Mesodermal cell (in vitro differentiated cells): ENCODE measurements around the gene MED12L.

Experiments used
- H3K27ac ChIP-seq: 2 replicates; pipeline ENCODE4 v1.7.0; 2013; ENCODE audit warnings: mild to moderate bottlenecking, low read depth, low read length, moderate library complexity; ENCODE audit not compliant: severe bottlenecking
- H3K36me3 ChIP-seq: 2 replicates; pipeline ENCODE4 v1.7.1; 2013; ENCODE audit warnings: mild to moderate bottlenecking, low read length, moderate library complexity; ENCODE audit not compliant: control insufficient read depth, insufficient read depth
- H3K4me1 ChIP-seq: one replicate; pipeline ENCODE4 v1.7.1; 2013; ENCODE audit warnings: mild to moderate bottlenecking, low read length; ENCODE audit not compliant: insufficient read depth, control insufficient read depth, poor library complexity, severe bottlenecking
- H3K4me3 ChIP-seq: 2 replicates; pipeline ENCODE4 v1.7.0; 2013; ENCODE audit warnings: low read length, control low read depth, mild to moderate bottlenecking; ENCODE audit not compliant: insufficient read depth, poor library complexity, severe bottlenecking; ENCODE audit errors: extremely low read depth
- H3K9me3 ChIP-seq: 2 replicates; pipeline ENCODE4 v1.7.1; 2013; ENCODE audit warnings: mild to moderate bottlenecking, low read length, moderate library complexity; ENCODE audit not compliant: control insufficient read depth
- WGBS, 2 experiments: methylation state at CpG; one replicate each; pipeline ENCODE4 v1.1.5; 2013; ENCODE audit warnings: missing lambda C conversion rate in 2 of 2; ENCODE audit not compliant: insufficient coverage in 2 of 2; 5-methylcytosine and 5-hydroxymethylcytosine counted together

The MED12L gene

DNA sequence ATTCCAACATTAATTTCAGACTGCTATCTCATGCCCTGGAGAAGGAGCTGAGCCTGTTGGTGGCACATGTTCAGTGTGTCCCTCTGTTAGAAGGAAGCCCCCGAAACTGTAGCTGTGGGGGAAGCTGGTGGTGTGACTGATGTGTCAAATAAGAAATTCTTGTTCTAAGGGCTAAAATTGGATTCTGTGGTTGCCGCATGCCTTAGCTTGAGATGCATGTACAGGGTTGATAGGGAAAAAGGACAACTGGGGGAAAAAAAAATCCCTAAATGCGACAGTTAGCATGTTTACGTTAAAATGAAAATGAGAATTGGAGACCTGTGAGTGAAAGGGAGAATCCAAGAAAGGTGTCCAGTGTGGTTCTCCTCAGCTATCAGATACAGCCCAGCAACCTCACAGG lies 58.6 kb downstream of the MED12L start:
- Histone ChIP-seq H3K4me3 (no peak overlapping the region), H3K27ac (no peak overlapping the region), H3K4me1 (peaks cover 14% of the 10 kb centered on the region), H3K36me3 (no peaks in the 10 kb centered on the region), H3K9me3 (no peaks in the 10 kb centered on the region)
- 97% methylated on average over 4 of the region's 4 CpGs for WGBS, 2 experiments

DNA sequence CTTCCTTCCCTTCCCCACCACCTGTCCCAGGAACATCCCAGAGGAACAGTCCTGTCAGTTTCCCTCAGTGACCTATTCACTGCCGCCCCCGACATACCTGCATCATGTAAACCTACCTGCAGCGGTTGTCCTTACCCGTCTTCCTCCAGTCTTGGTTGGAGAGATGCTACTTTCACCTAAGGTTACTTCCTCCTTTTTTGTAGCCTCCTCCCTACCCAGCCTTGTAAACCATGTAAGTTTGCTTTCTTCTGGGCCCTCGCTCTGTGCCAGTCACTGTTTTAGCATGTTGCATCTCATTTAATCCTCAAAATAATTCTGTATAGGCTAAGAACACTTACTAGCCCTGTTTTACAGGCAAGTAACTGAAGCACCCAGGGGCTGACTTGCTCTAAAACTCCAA lies 59.3 kb downstream of the MED12L start:
- 88% methylated on average over 5 of the region's 5 CpGs for WGBS, 2 experiments
- H3K36me3 ChIP-seq = no peaks in the 10 kb centered on the region

DNA sequence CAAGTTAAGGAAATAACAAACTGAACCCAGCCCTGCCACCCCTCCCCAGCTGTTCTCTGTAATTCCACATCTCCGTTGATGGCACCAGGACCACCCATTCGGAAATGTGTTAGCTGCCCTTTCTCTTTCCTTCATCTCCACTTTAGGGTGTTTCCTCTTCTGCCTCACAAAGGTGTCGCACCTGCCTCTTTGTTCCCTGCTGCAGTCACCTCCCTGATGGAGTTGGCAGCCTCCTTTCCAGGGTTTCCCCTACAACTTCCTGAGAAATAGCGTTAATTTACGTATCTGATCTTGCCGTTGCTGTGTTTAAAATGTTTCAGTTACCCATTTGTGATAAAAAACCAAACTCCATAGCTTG lies 60.2 kb downstream of the MED12L start:
- Histone ChIP-seq H3K9me3 (no peaks in the 10 kb centered on the region), H3K4me1 (peaks cover 14% of the 10 kb centered on the region), H3K27ac (no peak overlapping the region), H3K4me3 (no peak overlapping the region), H3K36me3 (no peaks in the 10 kb centered on the region)
- WGBS, 2 experiments = 72 to 74% methylated on average over 6 of the region's 6 CpGs

More for the DNA sequence above, 59.3 kb downstream of the MED12L start:
- Histone ChIP-seq H3K27ac (no peak overlapping the region), H3K4me3 (no peak overlapping the region), H3K9me3 (no peaks in the 10 kb centered on the region), H3K4me1 (peaks cover 14% of the 10 kb centered on the region)

DNA sequence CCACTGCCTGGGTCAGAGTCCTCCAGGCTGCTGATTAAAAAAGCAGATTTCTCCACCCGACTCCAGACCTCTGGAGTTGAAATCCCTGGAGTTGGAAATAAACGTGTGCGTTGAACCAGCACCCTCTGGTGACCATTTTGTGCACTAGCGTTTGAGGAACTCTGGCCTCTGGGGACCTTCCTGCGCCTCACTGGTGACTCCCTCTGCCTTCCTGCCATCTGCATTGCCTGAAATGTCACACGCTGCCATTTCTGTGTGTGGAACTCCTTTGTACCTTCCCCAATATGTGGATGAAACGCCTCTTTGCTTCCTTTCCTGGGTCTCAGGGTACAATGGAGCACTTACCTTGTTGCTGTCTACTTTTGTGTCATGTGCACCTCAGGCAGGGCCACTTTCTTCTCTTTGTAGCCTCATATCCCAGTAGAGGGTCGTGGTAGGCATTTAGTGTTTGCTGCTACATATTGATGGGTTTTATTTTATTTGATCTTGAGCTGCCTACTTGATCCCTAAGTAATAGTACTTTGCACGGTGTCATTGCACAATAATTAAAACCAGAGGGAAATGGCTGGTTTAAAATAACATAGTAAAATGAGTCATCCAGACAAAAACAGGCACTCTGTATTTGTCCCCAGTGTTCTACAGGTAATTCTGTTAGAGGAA lies 60.7 kb downstream of the MED12L start:
- Histone ChIP-seq H3K4me1 (peaks cover 14% of the 10 kb centered on the region), H3K27ac (no peak overlapping the region), H3K36me3 (no peaks in the 10 kb centered on the region), H3K9me3 (no peaks in the 10 kb centered on the region), H3K4me3 (no peak overlapping the region)
- 7 to 18% methylated on average over 6 to 8 of the region's 9 CpGs for WGBS, 2 experiments

DNA sequence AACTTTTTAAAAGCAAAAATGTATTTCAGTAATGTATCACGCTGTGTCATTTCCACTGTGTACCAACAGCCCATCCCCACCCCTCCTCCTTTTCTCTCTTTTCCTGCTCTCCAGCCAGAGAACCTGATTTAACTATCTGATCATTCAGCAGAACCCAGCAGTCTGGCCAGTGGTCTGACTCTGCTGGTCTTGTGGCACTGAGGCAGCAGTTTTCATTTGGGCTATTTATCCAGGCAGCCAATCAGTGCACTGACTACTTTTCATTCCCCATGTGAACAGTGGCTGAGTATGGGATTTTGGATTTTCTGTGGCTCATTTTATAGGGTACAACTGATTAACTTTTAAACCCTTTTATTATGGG lies 61.2 kb downstream of the MED12L start:
- no peaks in the 10 kb centered on the region for H3K36me3 ChIP-seq
- H3K9me3 ChIP-seq = no peaks in the 10 kb centered on the region
- H3K27ac ChIP-seq = no peak overlapping the region
- no peak overlapping the region for H3K4me3 ChIP-seq
- H3K4me1 ChIP-seq = peaks cover 14% of the 10 kb centered on the region
- 80% methylated on average over 1 of the region's 1 CpG; no CpG with 5 or more reads in 1 of the 2 experiments for WGBS, 2 experiments

DNA sequence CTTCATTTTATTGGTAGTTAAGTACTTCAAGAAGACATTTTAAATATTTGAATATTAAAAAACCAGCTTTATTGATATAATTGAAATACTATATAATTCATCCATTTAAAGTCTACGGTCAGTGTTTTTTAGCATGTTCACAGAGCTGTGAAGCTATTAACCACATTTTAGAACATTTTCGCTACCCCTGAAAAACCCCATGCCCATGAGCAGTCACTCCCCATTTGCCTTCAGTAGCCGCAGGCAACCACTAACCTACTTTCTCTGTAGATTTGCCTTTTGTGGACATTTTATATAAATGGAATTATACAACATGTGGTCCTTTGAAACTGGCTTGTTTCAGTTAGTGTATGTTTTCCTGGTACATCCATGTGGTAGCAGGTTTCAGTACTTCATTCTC lies 61.8 kb downstream of the MED12L start:
- no peaks in the 10 kb centered on the region for H3K36me3 ChIP-seq
- no peak overlapping the region for H3K4me3 ChIP-seq
- WGBS, 2 experiments = 86 to 100% methylated on average over 1 of the region's 3 CpGs

DNA sequence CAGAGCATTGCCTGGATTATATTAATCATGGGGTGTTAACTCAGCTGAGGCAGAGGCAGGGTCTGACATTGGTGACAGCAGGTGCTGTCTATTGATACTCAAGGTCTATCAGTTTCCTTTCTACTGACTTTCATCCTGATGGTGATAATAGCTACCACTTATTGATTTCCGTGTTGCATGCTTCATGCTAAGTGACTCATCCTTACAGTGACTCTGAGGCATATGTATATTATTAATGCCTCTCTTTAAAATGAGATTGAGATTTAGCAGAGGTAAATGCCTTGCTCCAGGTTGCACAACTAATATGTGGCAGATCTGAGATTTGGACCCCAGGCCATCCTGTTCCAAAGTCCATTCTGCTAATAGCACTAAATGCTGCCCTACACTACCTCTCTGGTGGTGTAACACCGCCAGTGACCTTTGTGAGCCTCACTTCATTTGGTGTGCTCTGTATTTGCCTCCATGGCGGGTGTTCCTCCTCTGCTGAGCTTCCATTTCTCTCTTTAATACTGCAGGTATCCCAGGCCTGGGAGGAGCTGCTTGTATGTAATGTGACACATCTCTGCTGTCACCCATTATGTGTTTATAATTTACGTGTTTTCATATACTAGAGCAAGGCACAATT lies 67.1 kb downstream of the MED12L start:
- H3K27ac ChIP-seq = no peak overlapping the region

More for the DNA sequence above, 61.8 kb downstream of the MED12L start:
- Histone ChIP-seq H3K9me3 (no peaks in the 10 kb centered on the region), H3K4me1 (peaks cover 14% of the 10 kb centered on the region), H3K27ac (no peak overlapping the region)

DNA sequence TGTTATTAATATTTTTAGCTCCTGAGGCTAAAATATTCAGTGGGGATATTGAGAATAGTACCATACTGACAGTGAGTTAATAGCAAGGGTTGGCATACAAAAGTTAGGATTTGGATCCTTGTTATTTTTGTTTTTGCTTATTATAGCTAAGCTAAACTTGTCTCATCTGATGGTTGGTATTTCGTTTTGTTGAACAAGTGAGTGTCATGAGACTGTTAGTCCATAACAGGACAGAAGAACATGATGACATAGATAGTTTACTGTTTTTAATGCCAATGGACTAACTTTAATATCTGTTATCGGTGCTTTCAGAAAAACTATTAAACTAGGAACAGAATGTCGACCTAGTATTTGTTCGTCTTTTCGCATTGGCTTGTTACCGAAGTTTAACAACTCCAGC lies 69.1 kb downstream of the MED12L start:
- Histone ChIP-seq H3K4me3 (no peak overlapping the region), H3K27ac (peak overlapping the region; percentile 86), H3K9me3 (no peaks in the 10 kb centered on the region), H3K36me3 (no peaks in the 10 kb centered on the region), H3K4me1 (peaks cover 21% of the 10 kb centered on the region)
- 97% methylated on average over 5 of the region's 6 CpGs; no CpG with 5 or more reads in 1 of the 2 experiments for WGBS, 2 experiments

More for the DNA sequence above, 67.1 kb downstream of the MED12L start:
- no peaks in the 10 kb centered on the region for H3K9me3 ChIP-seq
- 100% methylated on average over 1 to 2 of the region's 4 CpGs for WGBS, 2 experiments
- no peaks in the 10 kb centered on the region for H3K36me3 ChIP-seq
- H3K4me3 ChIP-seq = no peak overlapping the region
- H3K4me1 ChIP-seq = peaks cover 21% of the 10 kb centered on the region

DNA sequence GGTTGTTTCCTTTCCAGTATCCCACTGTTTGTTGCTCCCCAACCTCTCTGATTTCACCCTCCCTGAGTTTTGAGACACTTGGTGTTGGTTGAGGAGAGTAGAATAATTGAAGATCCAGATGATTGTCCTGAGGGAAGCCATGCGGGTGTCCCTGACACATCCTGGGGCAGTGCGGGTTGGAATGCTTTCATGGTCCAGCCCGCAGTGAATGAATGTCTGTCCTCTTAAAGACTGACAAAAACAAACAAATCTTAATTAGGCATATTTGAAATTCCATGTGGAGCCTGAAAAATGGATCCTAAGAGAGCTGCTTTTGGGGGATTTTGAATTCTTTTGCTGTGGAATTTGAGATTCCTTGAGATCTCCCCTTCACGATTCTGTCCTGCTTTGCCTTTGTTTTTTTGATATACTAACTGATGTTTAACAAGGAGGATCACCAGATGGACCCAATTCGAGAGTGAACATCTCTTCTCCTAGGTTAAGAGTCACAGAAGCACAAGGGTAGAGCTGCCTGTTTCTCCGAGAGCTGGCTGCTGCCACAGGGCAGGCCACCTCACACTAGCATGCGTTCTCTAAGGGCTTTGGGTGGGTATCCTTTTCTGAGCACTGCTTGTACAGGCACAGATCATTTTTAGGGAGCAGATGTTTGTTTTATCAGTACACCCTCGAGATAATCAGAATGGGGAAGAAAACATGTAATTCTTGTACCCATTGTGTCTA lies 70.1 kb downstream of the MED12L start:
- Histone ChIP-seq H3K4me1 (peaks cover 21% of the 10 kb centered on the region), H3K9me3 (no peaks in the 10 kb centered on the region), H3K4me3 (no peak overlapping the region), H3K36me3 (peaks cover 4% of the 10 kb centered on the region), H3K27ac (peak overlapping the region; percentile 86)
- WGBS, 2 experiments = 70 to 75% methylated on average over 3 to 4 of the region's 8 CpGs

DNA sequence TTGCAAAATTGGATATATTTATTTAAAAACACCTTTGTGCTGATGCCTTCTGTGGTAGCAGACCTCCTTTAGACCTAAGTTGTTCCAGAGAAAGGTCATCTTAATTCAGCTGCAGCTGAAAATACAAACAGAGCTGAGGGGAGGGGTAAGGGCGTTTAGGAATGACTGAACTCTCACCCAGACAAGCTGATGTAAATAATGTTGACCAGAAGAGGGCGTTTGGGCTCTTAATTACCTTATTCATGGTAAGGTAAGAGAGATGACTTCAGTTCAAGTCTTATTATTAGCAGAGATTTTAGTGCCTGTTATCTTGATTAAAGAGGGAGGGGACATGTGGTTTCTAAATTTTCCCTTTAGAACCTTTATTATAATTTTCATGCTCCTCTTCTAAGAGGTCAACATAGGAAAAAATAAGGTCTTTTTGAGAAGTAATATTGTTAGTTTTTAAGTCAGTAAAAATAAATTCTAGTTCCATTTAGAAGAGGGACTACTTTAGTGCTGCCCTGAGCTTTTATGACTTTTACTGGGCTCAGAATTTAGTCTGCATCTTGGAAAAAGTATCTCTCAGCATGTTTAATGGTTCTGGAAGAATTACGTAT lies 71.3 kb downstream of the MED12L start:
- Histone ChIP-seq H3K4me3 (no peak overlapping the region), H3K9me3 (no peaks in the 10 kb centered on the region), H3K36me3 (peaks cover 4% of the 10 kb centered on the region), H3K4me1 (peaks cover 21% of the 10 kb centered on the region), H3K27ac (no peak overlapping the region)
- WGBS, 2 experiments = 33 to 37% methylated on average over 3 of the region's 3 CpGs
